WTC11 (cell line): ENCODE results near the gene MID2. TPM values are rescaled to one million over a fixed set of nuclear protein-coding genes. Genes with fewer than 3 reads are reported as not detected.
"Not testable (repeated sequence)": the region's sequence is repeated elsewhere in the genome, so short reads cannot be mapped to it uniquely, and the experiment has no call there.

Source experiments
- ATAC-seq: fragments of 200-7000 bp; cut with Tn5 transposase; 2 replicates; pipeline ENCODE4 v1.10.0; 2021; ENCODE audit warnings: mild to moderate bottlenecking, moderate library complexity
- CTCF ChIA-PET: fragments of 300-600 bp; sonication (Branson Sonifier 250); formaldehyde crosslinking; loops from one replicate; lab custom pipeline; 2021; ENCODE audit warnings: antibody characterized with exemption; lab: Charles Lee
- POLR2A ChIA-PET: fragments of 350-600 bp; sonication (Branson Sonifier 250); formaldehyde crosslinking; loops from one replicate; lab custom pipeline; 2021; ENCODE audit warnings: antibody characterized with exemption; lab: Charles Lee
- DNase-seq: peaks from one replicate; pipeline ENCODE4 v3.0.0; 2021; ENCODE audit warnings: low spot score
- H3K27ac Mint-ChIP-seq: 2 replicates; pipeline ENCODE4 v1.8.0; 2021; ENCODE audit warnings: mixed read lengths
- H3K27me3 Mint-ChIP-seq: 2 replicates; pipeline ENCODE4 v1.8.0; 2021; ENCODE audit warnings: low read depth, mild to moderate bottlenecking, moderate library complexity, mixed read lengths
- H3K36me3 Mint-ChIP-seq: 2 replicates; pipeline ENCODE4 v1.8.0; 2021; ENCODE audit warnings: mixed read lengths
- H3K4me1 Mint-ChIP-seq: 2 replicates; pipeline ENCODE4 v1.8.0; 2022; ENCODE audit warnings: mixed read lengths
- H3K4me3 Mint-ChIP-seq: 2 replicates; pipeline ENCODE4 v1.8.0; 2021; ENCODE audit warnings: mild to moderate bottlenecking, moderate library complexity, mixed read lengths
- H3K9me3 Mint-ChIP-seq: 2 replicates; pipeline ENCODE4 v1.8.0; 2021; ENCODE audit warnings: mixed read lengths
- CDX4 ChIP-seq: fragments of 250-450 bp; sonication (Bioruptor Pico); IDR thresholded peaks from 2 replicates; pipeline ENCODE4 v1.9.0; 2021; ENCODE audit warnings: moderate library complexity, mild to moderate bottlenecking, inconsistent platforms, borderline replicate concordance
- CREB1 ChIP-seq: sonication (generic); formaldehyde crosslinking; IDR thresholded peaks from 2 replicates; pipeline ENCODE4 v1.8.0; 2023; ENCODE audit warnings: mild to moderate bottlenecking, missing genetic modification reagents
- CTCF ChIP-seq: fragments of 200-600 bp; IDR thresholded peaks from 2 replicates; pipeline ENCODE4 v1.8.0; 2022; ENCODE audit warnings: antibody characterized with exemption
- ELF4 ChIP-seq: sonication (generic); formaldehyde crosslinking; IDR thresholded peaks from 2 replicates; pipeline ENCODE4 v1.8.1; 2022; ENCODE audit warnings: low read depth, mild to moderate bottlenecking, moderate library complexity, missing genetic modification reagents
- EMX1 ChIP-seq: fragments of 250-450 bp; sonication (Bioruptor Pico); IDR thresholded peaks from 2 replicates; pipeline ENCODE4 v1.8.0; 2021; ENCODE audit warnings: mild to moderate bottlenecking
- ESRRA ChIP-seq: sonication (generic); formaldehyde crosslinking; IDR thresholded peaks from 2 replicates; pipeline ENCODE4 v1.8.1; 2022; ENCODE audit warnings: mild to moderate bottlenecking, missing genetic modification reagents, borderline replicate concordance
- IRF1 ChIP-seq: sonication (generic); formaldehyde crosslinking; IDR thresholded peaks from 2 replicates; pipeline ENCODE4 v1.8.0; 2023; ENCODE audit warnings: missing genetic modification reagents
- KAT7 ChIP-seq: sonication (generic); formaldehyde crosslinking; IDR thresholded peaks from 2 replicates; pipeline ENCODE4 v1.8.1; 2023; ENCODE audit warnings: missing genetic modification reagents, mild to moderate bottlenecking, borderline replicate concordance
- NFATC4 ChIP-seq: fragments of 250-450 bp; sonication (Bioruptor Pico); IDR thresholded peaks from 2 replicates; pipeline ENCODE4 v1.9.0; 2021; ENCODE audit warnings: mild to moderate bottlenecking
- NFYB ChIP-seq: sonication (generic); formaldehyde crosslinking; conservative IDR thresholded peaks from 2 replicates; pipeline ENCODE4 v1.8.0; 2022; ENCODE audit warnings: low read depth, missing genetic modification reagents
- PREB ChIP-seq: sonication (generic); formaldehyde crosslinking; IDR thresholded peaks from 2 replicates; pipeline ENCODE4 v1.8.1; 2022; ENCODE audit warnings: mild to moderate bottlenecking, missing genetic modification reagents, moderate library complexity, borderline replicate concordance
- RORB ChIP-seq: fragments of 250-450 bp; sonication (Bioruptor Pico); IDR thresholded peaks from 2 replicates; pipeline ENCODE4 v1.9.0; 2021; ENCODE audit warnings: mild to moderate bottlenecking
- SMAD3 ChIP-seq: sonication (generic); formaldehyde crosslinking; IDR thresholded peaks from 2 replicates; pipeline ENCODE4 v1.8.0; 2022; ENCODE audit warnings: missing genetic modification reagents, mild to moderate bottlenecking, borderline replicate concordance
- ZNF232 ChIP-seq: sonication (generic); formaldehyde crosslinking; IDR thresholded peaks from 2 replicates; pipeline ENCODE4 v1.8.0; 2022; ENCODE audit warnings: mild to moderate bottlenecking, missing genetic modification reagents
- ZNF317 ChIP-seq: sonication (generic); formaldehyde crosslinking; IDR thresholded peaks from 2 replicates; pipeline ENCODE4 v1.8.1; 2023; ENCODE audit warnings: low read depth, mild to moderate bottlenecking, moderate library complexity, missing genetic modification reagents, borderline replicate concordance
- ZNF423 ChIP-seq: fragments of 250-450 bp; sonication (Bioruptor Pico); IDR thresholded peaks from 2 replicates; pipeline ENCODE4 v2.1.2; 2022; ENCODE audit warnings: mild to moderate bottlenecking, moderate library complexity
- ZNF425 ChIP-seq: fragments of 250-450 bp; sonication (Bioruptor Pico); conservative IDR thresholded peaks from 2 replicates; pipeline ENCODE4 v1.9.0; 2021; ENCODE audit warnings: mild to moderate bottlenecking
- total RNA-seq: library from RNA; stranded (reverse); gene quantifications from 3 replicates; pipeline ENCODE4 v1.2.3, GENCODE V29; 2021
- TF ChIP-seq, protein P1 (sequence below): sonication (generic); formaldehyde crosslinking; IDR thresholded peaks from 2 replicates; pipeline ENCODE4 v1.8.0; 2022; ENCODE audit warnings: mild to moderate bottlenecking, missing genetic modification reagents
- TF ChIP-seq, protein P2 (sequence below): sonication (generic); formaldehyde crosslinking; IDR thresholded peaks from 2 replicates; pipeline ENCODE4 v1.8.1; 2022; ENCODE audit warnings: low read depth, mild to moderate bottlenecking, moderate library complexity, missing genetic modification reagents, borderline replicate concordance

The MID2 gene
- total RNA-seq, 1 experiment from 2014 or later, result 6.4 TPM

- TF ChIP-seq, protein P1, sequence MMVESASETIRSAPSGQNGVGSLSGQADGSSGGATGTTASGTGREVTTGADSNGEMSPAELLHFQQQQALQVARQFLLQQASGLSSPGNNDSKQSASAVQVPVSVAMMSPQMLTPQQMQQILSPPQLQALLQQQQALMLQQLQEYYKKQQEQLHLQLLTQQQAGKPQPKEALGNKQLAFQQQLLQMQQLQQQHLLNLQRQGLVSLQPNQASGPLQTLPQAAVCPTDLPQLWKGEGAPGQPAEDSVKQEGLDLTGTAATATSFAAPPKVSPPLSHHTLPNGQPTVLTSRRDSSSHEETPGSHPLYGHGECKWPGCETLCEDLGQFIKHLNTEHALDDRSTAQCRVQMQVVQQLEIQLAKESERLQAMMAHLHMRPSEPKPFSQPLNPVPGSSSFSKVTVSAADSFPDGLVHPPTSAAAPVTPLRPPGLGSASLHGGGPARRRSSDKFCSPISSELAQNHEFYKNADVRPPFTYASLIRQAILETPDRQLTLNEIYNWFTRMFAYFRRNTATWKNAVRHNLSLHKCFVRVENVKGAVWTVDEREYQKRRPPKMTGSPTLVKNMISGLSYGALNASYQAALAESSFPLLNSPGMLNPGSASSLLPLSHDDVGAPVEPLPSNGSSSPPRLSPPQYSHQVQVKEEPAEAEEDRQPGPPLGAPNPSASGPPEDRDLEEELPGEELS (CRISPR knock-in tag), result no peak
- TF ChIP-seq NFYB, result no peak
- no peak for TF ChIP-seq CREB1 (CRISPR knock-in tag)
- TF ChIP-seq ESRRA, result no peak
- no peak for TF ChIP-seq ZNF317 (CRISPR knock-in tag)
- TF ChIP-seq CDX4 (CRISPR knock-in tag), result no peak
- no peak for TF ChIP-seq IRF1 (CRISPR knock-in tag)
- TF ChIP-seq SMAD3 (CRISPR knock-in tag), result no peak
- no peak for TF ChIP-seq NFATC4 (CRISPR knock-in tag)
- no peak for TF ChIP-seq ZNF423 (CRISPR knock-in tag)
Observed at GRCh38 chrX:107940095-107940494, 114.4 kb downstream of the MID2 start (continued).

DNA sequence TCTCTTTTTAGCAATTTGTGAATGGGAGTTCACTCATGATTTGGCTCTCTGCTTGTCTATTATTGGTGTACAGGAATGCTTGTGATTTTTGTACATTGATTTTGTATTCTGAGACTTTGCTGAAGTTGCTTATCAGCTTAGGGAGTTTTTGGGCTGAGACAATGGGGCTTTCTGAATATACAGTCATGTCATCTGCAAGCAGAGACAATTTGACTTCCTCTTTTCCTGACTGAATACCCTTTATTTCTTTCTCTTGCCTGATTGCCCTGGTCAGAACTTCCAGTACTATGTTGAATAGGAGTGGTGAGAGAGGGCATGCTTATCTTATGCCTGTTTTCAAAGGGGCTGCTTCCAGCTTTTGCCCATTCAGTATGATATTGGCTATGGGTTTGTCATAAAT is 129.7 kb downstream of the MID2 start:
- ATAC-seq, DNase-seq, H3K27me3 Mint-ChIP-seq, POLR2A ChIA-PET, H3K27ac Mint-ChIP-seq, H3K4me1 Mint-ChIP-seq, H3K4me3 Mint-ChIP-seq, H3K36me3 Mint-ChIP-seq: not testable (repeated sequence)
- CTCF ChIA-PET, result interaction anchor here (0.7 kb wide), 1 partner anchor 42 kb away, joined by 3 read pairs; no protein-coding TSS in a partner anchor
- peaks cover 14% of the 10 kb centered on the region for H3K9me3 Mint-ChIP-seq

DNA sequence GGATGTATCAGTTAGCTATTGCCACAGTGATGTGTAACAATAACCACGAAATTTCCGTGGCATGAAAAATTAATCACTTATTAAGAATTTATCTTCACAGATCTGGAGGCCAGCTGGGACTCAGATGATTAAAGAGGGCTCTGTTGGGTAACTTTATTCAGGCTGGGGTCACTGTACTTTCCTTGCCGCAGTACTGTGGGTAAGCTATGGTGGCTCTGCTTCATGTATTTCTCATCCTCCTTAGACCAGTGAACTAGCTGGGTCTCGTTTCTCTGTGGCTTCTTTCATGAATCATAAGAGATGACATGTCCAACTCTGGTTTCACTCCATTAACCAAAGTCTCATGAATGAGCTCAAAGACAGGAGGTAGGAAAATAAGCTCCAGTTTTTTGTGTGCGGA is 143.0 kb downstream of the MID2 start:
- no peak overlapping the region for H3K4me3 Mint-ChIP-seq
- ChIA-PET CTCF (no interaction called here), POLR2A (no interaction called here)
- peaks cover 13% of the 10 kb centered on the region for H3K9me3 Mint-ChIP-seq
- ATAC-seq (no peak), DNase-seq (no peak)
- peaks cover 26% of the 10 kb centered on the region for H3K4me1 Mint-ChIP-seq
- no peaks in the 10 kb centered on the region for H3K27me3 Mint-ChIP-seq
- no peak overlapping the region for H3K27ac Mint-ChIP-seq
- peaks cover 25% of the 10 kb centered on the region for H3K36me3 Mint-ChIP-seq
- TF ChIP-seq KAT7 (no peak), NFATC4 (CRISPR knock-in tag) (no peak), ZNF423 (CRISPR knock-in tag) (no peak), PREB (CRISPR knock-in tag) (no peak), ZNF425 (no peak), RORB (CRISPR knock-in tag) (no peak), CDX4 (CRISPR knock-in tag) (no peak), ZNF232 (CRISPR knock-in tag) (no peak), CTCF (no peak), EMX1 (CRISPR knock-in tag) (no peak), ELF4 (CRISPR knock-in tag) (no peak)
- TF ChIP-seq, protein P2, sequence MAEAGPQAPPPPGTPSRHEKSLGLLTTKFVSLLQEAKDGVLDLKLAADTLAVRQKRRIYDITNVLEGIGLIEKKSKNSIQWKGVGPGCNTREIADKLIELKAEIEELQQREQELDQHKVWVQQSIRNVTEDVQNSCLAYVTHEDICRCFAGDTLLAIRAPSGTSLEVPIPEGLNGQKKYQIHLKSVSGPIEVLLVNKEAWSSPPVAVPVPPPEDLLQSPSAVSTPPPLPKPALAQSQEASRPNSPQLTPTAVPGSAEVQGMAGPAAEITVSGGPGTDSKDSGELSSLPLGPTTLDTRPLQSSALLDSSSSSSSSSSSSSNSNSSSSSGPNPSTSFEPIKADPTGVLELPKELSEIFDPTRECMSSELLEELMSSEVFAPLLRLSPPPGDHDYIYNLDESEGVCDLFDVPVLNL (CRISPR knock-in tag), result no peak
- TF ChIP-seq, protein P1 (CRISPR knock-in tag), result no peak
